PFSK-1 (cell line): ENCODE data around the gene VSTM4.

ENCODE experiments used
- FOXP2 ChIP-seq: optimal IDR thresholded peaks from 2 replicates; pipeline ENCODE3; 2011; ENCODE audit warnings: borderline replicate concordance, control low read depth, inconsistent platforms; ENCODE audit not compliant: insufficient read depth; ENCODE audit errors: extremely low read length, extremely low read depth
- POLR2AphosphoS5 ChIP-seq: IDR thresholded peaks from 2 replicates; pipeline ENCODE4 v1.6.1; 2012; ENCODE audit warnings: low read depth, mild to moderate bottlenecking, control low read depth, low read length, moderate library complexity
- REST ChIP-seq, 2 experiments: IDR thresholded peaks; 2 replicates each; pipeline versions ENCODE4 v1.6.1 to v1.8.0; 2011 to 2012; ENCODE audit warnings: low read depth in 2 of 2, low read length in 2 of 2, control low read depth in 1 of 2, inconsistent platforms in 1 of 2, mild to moderate bottlenecking in 1 of 2, moderate library complexity in 1 of 2; ENCODE audit not compliant: insufficient read depth in 1 of 2
- SIN3A ChIP-seq: IDR thresholded peaks from 2 replicates; pipeline ENCODE4 v1.6.1; 2012; ENCODE audit warnings: mild to moderate bottlenecking, low read length, moderate library complexity, borderline replicate concordance; ENCODE audit not compliant: insufficient read depth
- TAF1 ChIP-seq: IDR thresholded peaks from 2 replicates; pipeline ENCODE4 v1.6.1; 2012; ENCODE audit warnings: low read length, control low read depth, borderline replicate concordance; ENCODE audit not compliant: insufficient read depth

VSTM4 gene

DNA sequence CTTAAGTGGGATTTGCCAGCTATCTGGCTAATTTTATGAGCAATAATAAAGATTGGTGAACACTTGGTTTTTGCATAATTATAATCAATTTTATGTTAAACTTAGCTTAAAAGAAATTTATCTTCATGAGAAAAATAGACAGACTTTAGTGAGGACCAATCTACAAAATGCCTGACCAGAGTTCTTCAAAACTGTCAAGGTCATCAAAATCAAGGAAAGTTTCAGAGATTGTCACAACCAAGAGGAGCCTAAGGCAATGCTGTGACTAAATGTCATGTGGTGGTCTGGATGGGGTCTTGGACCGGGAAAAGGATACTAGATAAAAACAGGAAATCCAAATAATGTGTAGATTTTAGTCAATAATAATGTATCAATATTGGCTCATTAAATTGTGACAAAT is 36.2 kb upstream of the VSTM4 start:
- TF ChIP-seq TAF1 (no peak), POLR2AphosphoS5 (no peak), FOXP2 (no peak), REST (IDR thresholded peaks at IDR 0.05; ENCODE audit: insufficient read depth in 1 of 2, low read depth in 2 of 2, low read length in 2 of 2) (no peak), SIN3A (no peak)

- TF ChIP-seq POLR2AphosphoS5 (no peak), TAF1 (no peak), REST (IDR thresholded peaks at IDR 0.05; ENCODE audit: insufficient read depth in 1 of 2, low read depth in 2 of 2, low read length in 2 of 2) (no peak), SIN3A (no peak)
Measured at GRCh38 chr10:49151025-49151445, 35.7 kb upstream of the VSTM4 start.

- TF ChIP-seq POLR2AphosphoS5: no peak
- TF ChIP-seq SIN3A: no peak
Measured at GRCh38 chr10:49150426-49150825, 35.1 kb upstream of the VSTM4 start.

DNA sequence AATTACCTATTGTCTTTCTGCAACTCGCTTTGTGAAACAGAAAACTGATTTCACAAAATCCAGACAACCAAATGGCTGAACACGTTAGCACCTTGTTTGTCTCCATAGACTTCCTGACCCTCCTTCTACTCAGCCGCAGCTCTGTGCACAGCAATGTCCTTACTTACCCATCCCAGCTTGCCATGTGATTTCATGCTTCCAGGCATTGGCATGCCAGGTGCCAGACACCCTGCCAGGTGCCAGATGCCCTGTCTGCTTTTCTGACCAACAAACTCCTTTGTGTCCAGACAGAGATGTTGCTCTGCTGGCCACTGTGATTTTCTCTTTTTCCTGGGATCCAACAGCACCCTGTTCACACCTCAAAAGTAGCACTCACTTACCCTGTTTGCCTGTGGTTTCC is 34.6 kb upstream of the VSTM4 start:
- TF ChIP-seq TAF1 (no peak), SIN3A (no peak), POLR2AphosphoS5 (no peak), REST (IDR thresholded peaks at IDR 0.05; ENCODE audit: insufficient read depth in 1 of 2, low read depth in 2 of 2, low read length in 2 of 2) (no peak), FOXP2 (no peak)

- TF ChIP-seq FOXP2 (peak; percentile 78), SIN3A (no peak), POLR2AphosphoS5 (no peak), REST (IDR thresholded peaks at IDR 0.05; ENCODE audit: insufficient read depth in 1 of 2, low read depth in 2 of 2, low read length in 2 of 2) (no peak)
Measured at GRCh38 chr10:49144058-49144720, 28.9 kb upstream of the VSTM4 start.

GRCh38 chr10:49143249-49143648 is 27.9 kb upstream of the VSTM4 start:
- no peak for TF ChIP-seq TAF1
- TF ChIP-seq SIN3A: no peak
- no peak for TF ChIP-seq POLR2AphosphoS5
- no peak for TF ChIP-seq FOXP2
- no peak for TF ChIP-seq REST (IDR thresholded peaks at IDR 0.05; ENCODE audit: insufficient read depth in 1 of 2, low read depth in 2 of 2, low read length in 2 of 2)
